ENCODE measurements around the gene DIP2A.

Gene DIP2A

GRCh38 chr21:46418265-46418946 is 40.3 kb upstream of the DIP2A start:
- no peak overlapping the region for H3K4me3 ChIP-seq (ENCODE audit: low read depth, low read length)
- no peak for DNase-seq (ENCODE audit: low read depth)
- TF ChIP-seq POLR2A (IDR thresholded peaks at IDR 0.05; ENCODE audit: extremely low read depth, insufficient read length) (no peak), CTCF (IDR thresholded peaks at IDR 0.05; ENCODE audit: low read depth, low read length) (no peak), MAX (IDR thresholded peaks at IDR 0.05; ENCODE audit: low read depth, low read length) (no peak), MYC (IDR thresholded peaks at IDR 0.05; ENCODE audit: low read depth, low read length) (no peak)

GRCh38 chr21:46420241-46421190 is 38.2 kb upstream of the DIP2A start:
- TF ChIP-seq MAX (IDR thresholded peaks at IDR 0.05; ENCODE audit: low read depth, low read length) (no peak), CTCF (IDR thresholded peaks at IDR 0.05; ENCODE audit: low read depth, low read length) (no peak), MYC (IDR thresholded peaks at IDR 0.05; ENCODE audit: low read depth, low read length) (no peak), POLR2A (IDR thresholded peaks at IDR 0.05; ENCODE audit: extremely low read depth, insufficient read length) (no peak)
- no peak for DNase-seq (ENCODE audit: low read depth)
- H3K4me3 ChIP-seq (ENCODE audit: low read depth, low read length): no peak overlapping the region

GRCh38 chr21:46421191-46421750 is 37.4 kb upstream of the DIP2A start:
- TF ChIP-seq MYC (IDR thresholded peaks at IDR 0.05; ENCODE audit: low read depth, low read length) (no peak), CTCF (IDR thresholded peaks at IDR 0.05; ENCODE audit: low read depth, low read length) (no peak), MAX (IDR thresholded peaks at IDR 0.05; ENCODE audit: low read depth, low read length) (no peak), POLR2A (IDR thresholded peaks at IDR 0.05; ENCODE audit: extremely low read depth, insufficient read length) (no peak)
- DNase-seq (ENCODE audit: low read depth): no peak

GRCh38 chr21:46421756-46422555 is 36.7 kb upstream of the DIP2A start:
- no peak for DNase-seq (ENCODE audit: low read depth)
- no peak overlapping the region for H3K4me3 ChIP-seq (ENCODE audit: low read depth, low read length)
- TF ChIP-seq MYC (IDR thresholded peaks at IDR 0.05; ENCODE audit: low read depth, low read length) (no peak), CTCF (IDR thresholded peaks at IDR 0.05; ENCODE audit: low read depth, low read length) (no peak), POLR2A (IDR thresholded peaks at IDR 0.05; ENCODE audit: extremely low read depth, insufficient read length) (no peak), MAX (IDR thresholded peaks at IDR 0.05; ENCODE audit: low read depth, low read length) (no peak)

More at GRCh38 chr21:46421191-46421750, 37.4 kb upstream of the DIP2A start:
- no peak overlapping the region for H3K4me3 ChIP-seq (ENCODE audit: low read depth, low read length)

- DNase-seq (ENCODE audit: low read depth): no peak
These were observed 36.0 kb upstream of the DIP2A start for GRCh38 chr21:46422636-46423241.

More at GRCh38 chr21:46422636-46423241, 36.0 kb upstream of the DIP2A start:
- H3K4me3 ChIP-seq (ENCODE audit: low read depth, low read length): no peak overlapping the region
- no peak for TF ChIP-seq MYC (IDR thresholded peaks at IDR 0.05; ENCODE audit: low read depth, low read length)

Data from NB4 (cell line).